Cardiac muscle cell (in vitro differentiated cells and primary cell): ENCODE results near the gene RNF213. TPM values are rescaled to one million over a fixed set of nuclear protein-coding genes. Genes with fewer than 3 reads are reported as not detected.

Experiments
- DNase-seq, 2 donors: peaks; one replicate each; pipeline versions ENCODE4 v3.0.0 to v3.0.0-alpha.2; 2010 to 2017; ENCODE audit warnings: low read depth in 1 of 2, low spot score in 1 of 2
- H3K27ac ChIP-seq: fragments of 200-600 bp; sonication (generic); 2 replicates; pipeline ENCODE4 v1.5.1; 2016
- H3K27me3 ChIP-seq: fragments of 200-600 bp; sonication (generic); 2 replicates; pipeline ENCODE4 v1.6.0; 2016; ENCODE audit warnings: control low read depth
- H3K36me3 ChIP-seq: fragments of 200-600 bp; sonication (generic); 2 replicates; pipeline ENCODE4 v1.5.1; 2016; ENCODE audit warnings: control low read depth
- H3K4me1 ChIP-seq: fragments of 200-600 bp; sonication (generic); 2 replicates; pipeline ENCODE4 v1.8.1; 2017; ENCODE audit warnings: low read depth, mild to moderate bottlenecking, mixed run types
- H3K4me3 ChIP-seq: fragments of 200-600 bp; sonication (generic); 2 replicates; pipeline ENCODE4 v1.5.1; 2016; ENCODE audit warnings: mild to moderate bottlenecking
- H3K9me3 ChIP-seq: fragments of 200-600 bp; sonication (generic); 2 replicates; pipeline ENCODE4 v1.5.1; 2017; ENCODE audit warnings: low read depth, mild to moderate bottlenecking, control low read depth
- polyA plus RNA-seq: library from polyadenylated mRNA; unstranded; fragments of >200 nt; fragmentation: Nextera tagmentation; extraction: Ambion mirVana; gene quantifications from 2 replicates; pipeline ENCODE4 v1.2.1, GENCODE V29; 2016
- total RNA-seq: library from RNA; depleted of rRNA; stranded (reverse); fragments of >200 nt; gene quantifications from 2 replicates; pipeline ENCODE4 v1.2.3, GENCODE V29; 2016
- TF ChIP-seq, protein P1 (sequence below): IDR thresholded peaks from 2 replicates; pipeline ENCODE4 v1.5.1; 2012; ENCODE audit warnings: low read depth, mild to moderate bottlenecking, low read length

The RNF213 gene
- total and polyA plus RNA-seq, 2 experiments from 2014 or later, result 11.5 to 24.9 TPM

DNA sequence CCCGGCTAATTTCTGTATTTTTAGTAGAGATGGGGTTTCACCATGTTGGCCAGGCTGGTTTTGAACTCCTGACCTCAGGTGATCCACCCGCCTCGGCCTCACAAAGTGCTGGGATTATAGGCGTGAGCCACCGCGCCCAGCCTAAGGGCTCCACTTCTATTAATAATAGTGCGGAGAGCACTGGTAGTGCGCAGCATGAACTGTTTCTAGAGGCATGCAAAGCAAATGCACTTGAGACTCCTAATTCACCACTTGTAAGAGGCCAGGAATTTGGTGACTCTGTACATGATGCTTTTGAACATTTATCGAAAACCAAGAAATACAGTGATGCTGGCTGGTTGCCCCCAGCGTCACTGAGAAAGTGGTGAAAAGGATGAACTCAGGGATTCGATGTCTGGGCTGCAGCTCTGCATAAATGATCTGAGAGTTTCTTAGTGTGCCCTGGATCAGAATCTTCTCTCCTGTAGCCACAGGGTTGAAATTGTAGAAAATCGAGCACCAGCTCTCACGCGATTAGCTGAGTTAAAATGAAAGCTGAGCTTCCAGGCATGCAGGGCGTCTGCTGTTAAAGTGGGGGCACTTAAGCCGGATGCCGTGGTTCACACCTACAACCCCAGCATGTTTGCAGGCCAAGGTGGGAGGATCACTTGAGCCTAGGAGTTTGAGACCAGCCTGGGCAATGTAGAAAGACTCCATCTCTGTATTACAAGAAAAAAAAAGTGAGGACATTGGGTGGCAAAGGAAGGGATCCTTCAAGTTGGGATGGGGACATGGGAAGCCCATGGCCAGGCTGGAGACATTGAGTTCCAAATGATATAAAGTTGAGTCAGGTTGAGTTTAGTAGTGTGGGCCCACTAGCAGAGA lies 4.8 kb downstream of the RNF213 start:
- no peaks in the 10 kb centered on the region for H3K4me1 ChIP-seq
- no peaks in the 10 kb centered on the region for H3K27me3 ChIP-seq
- no peaks in the 10 kb centered on the region for H3K9me3 ChIP-seq
- H3K27ac ChIP-seq, result no peak overlapping the region
- no peak overlapping the region for H3K4me3 ChIP-seq
- no peaks in the 10 kb centered on the region for H3K36me3 ChIP-seq
- DNase-seq, result no peak
- TF ChIP-seq, protein P1, sequence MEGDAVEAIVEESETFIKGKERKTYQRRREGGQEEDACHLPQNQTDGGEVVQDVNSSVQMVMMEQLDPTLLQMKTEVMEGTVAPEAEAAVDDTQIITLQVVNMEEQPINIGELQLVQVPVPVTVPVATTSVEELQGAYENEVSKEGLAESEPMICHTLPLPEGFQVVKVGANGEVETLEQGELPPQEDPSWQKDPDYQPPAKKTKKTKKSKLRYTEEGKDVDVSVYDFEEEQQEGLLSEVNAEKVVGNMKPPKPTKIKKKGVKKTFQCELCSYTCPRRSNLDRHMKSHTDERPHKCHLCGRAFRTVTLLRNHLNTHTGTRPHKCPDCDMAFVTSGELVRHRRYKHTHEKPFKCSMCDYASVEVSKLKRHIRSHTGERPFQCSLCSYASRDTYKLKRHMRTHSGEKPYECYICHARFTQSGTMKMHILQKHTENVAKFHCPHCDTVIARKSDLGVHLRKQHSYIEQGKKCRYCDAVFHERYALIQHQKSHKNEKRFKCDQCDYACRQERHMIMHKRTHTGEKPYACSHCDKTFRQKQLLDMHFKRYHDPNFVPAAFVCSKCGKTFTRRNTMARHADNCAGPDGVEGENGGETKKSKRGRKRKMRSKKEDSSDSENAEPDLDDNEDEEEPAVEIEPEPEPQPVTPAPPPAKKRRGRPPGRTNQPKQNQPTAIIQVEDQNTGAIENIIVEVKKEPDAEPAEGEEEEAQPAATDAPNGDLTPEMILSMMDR, result no peak

DNA sequence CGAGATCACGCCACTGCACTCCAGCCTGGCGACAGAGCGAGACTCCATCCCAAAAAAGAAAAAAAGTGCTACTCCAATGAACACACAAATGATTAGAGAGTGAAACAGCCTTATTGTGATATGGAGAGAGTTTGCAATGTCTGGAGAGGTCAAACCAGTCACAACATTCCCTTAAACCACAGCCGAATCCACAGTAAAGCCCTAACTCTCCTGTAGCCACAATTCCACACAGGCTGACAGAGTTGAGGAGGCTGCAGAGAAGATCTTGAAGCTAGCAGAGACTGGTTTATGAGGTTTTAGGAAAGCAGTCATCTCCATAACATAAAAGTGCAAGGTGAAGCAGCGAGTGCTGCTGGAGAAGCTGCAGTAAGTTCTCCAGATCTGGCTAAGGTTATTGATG lies 6.7 kb downstream of the RNF213 start:
- TF ChIP-seq, protein P1, result no peak
- Histone ChIP-seq H3K9me3 (no peaks in the 10 kb centered on the region), H3K4me3 (no peak overlapping the region), H3K36me3 (no peaks in the 10 kb centered on the region), H3K27ac (no peak overlapping the region), H3K4me1 (no peaks in the 10 kb centered on the region), H3K27me3 (no peaks in the 10 kb centered on the region)
- DNase-seq, result no peak

DNA sequence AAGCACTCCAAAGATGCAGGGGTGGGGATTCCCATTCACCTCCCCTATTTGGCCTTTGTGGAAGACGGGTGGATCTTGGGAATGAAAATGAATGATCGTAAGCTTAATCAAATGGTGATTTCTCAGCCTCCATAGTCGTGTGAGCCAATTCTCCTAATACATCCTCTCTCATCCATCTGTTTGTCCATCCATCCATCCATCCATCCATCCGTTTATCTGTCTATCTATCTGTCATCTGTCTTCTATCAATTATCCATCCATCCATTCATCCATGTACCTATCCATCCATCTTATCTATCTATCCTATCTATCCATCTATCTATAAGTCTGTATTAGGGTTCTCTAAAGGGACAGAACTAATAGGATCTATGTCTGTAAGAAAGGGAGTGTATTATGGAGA lies 7.8 kb downstream of the RNF213 start:
- Histone ChIP-seq H3K4me1 (no peaks in the 10 kb centered on the region), H3K9me3 (no peaks in the 10 kb centered on the region), H3K36me3 (no peaks in the 10 kb centered on the region), H3K27me3 (no peaks in the 10 kb centered on the region), H3K27ac (no peak overlapping the region), H3K4me3 (no peak overlapping the region)
- no peak for DNase-seq
- TF ChIP-seq, protein P1, result no peak

DNA sequence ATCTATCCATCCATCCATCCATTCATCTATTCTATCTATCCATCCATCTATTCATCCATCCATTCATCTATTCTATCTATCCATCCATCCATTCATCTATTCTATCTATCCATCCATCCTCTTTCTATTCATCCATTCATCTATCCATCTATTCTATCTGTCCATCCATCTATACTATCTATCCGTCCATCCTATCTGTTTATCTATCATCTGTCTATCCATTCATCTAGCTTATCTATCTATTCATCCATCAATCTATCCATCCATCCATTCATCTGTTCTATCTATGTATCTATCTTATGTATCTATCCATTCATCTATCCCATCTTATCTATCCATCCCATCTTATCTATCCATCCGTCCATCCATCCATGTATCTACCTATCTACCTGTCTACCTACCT lies 8.8 kb downstream of the RNF213 start:
- no peaks in the 10 kb centered on the region for H3K4me1 ChIP-seq
- H3K27me3 ChIP-seq, result no peaks in the 10 kb centered on the region
- H3K27ac ChIP-seq, result no peak overlapping the region
- no peaks in the 10 kb centered on the region for H3K9me3 ChIP-seq
- TF ChIP-seq, protein P1, result no peak
- no peaks in the 10 kb centered on the region for H3K36me3 ChIP-seq
- no peak overlapping the region for H3K4me3 ChIP-seq
- no peak for DNase-seq

DNA sequence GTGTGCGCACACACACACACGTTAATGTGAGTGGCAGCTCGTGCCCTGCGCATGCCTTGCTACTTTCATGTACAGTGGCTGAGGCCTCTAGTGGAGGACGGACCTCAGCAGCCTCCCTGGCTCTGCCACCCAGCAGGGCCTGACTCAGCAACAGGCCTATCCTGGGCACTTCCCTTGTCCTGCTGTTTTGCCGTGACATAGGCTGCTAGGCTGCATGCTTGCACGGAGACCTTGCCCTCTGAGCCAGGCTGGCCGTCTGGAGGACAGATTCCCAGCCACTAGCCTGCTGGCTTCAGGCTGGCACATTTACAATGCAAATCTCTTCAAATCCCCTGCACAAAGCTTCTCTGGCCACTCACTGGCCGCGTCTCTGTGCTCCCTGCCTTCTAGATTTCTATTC lies 9.5 kb downstream of the RNF213 start:
- H3K9me3 ChIP-seq, result no peaks in the 10 kb centered on the region
- no peaks in the 10 kb centered on the region for H3K27me3 ChIP-seq
- DNase-seq, result no peak
- H3K4me3 ChIP-seq, result no peak overlapping the region
- TF ChIP-seq, protein P1, result no peak
- H3K27ac ChIP-seq, result no peak overlapping the region
- no peaks in the 10 kb centered on the region for H3K4me1 ChIP-seq
- no peaks in the 10 kb centered on the region for H3K36me3 ChIP-seq
